Panc1 (cell line): Measurements from ENCODE around the gene NCKAP5L. TPM values are rescaled to one million over a fixed set of nuclear protein-coding genes. Genes with fewer than 3 reads are reported as not detected.
A peak's percentile ranks its signal among the peaks of the same experiment; 100 is the strongest.

Experiments used
- ATAC-seq: fragments of 200-7000 bp; cut with Tn5 transposase; 2 replicates; pipeline ENCODE4 v1.9.1; 2020; ENCODE audit warnings: mild to moderate bottlenecking, moderate library complexity
- BruUV-seq: library from RNA; stranded (reverse); fragments of 400-500 nt; replicated peaks from 2 replicates; lab custom pipeline; 2021; lab: Mats Ljungman, UMichigan
- CTCF ChIA-PET: fragments of 300-600 bp; sonication (Branson Sonifier 250); formaldehyde crosslinking; loops from one replicate; lab custom pipeline; 2022; ENCODE audit warnings: antibody characterized with exemption; lab: Charles Lee
- POLR2A ChIA-PET: fragments of 300-600 bp; sonication (Branson Sonifier 250); formaldehyde crosslinking; loops from one replicate; lab custom pipeline; 2022; ENCODE audit warnings: antibody characterized with exemption; lab: Charles Lee
- DNase-seq: peaks from one replicate; pipeline ENCODE4 v3.0.0-alpha.2; 2010; ENCODE audit warnings: low read depth, low spot score
- H3K27ac ChIP-seq: 2 replicates; pipeline ENCODE4 v1.5.1; 2011; ENCODE audit warnings: mild to moderate bottlenecking, low read length, inconsistent platforms
- H3K27me3 ChIP-seq: fragments of 200-500 bp; sonication (Bioruptor generic); 2 replicates; pipeline ENCODE4 v1.6.0; 2014; ENCODE audit warnings: low read length, inconsistent platforms; ENCODE audit not compliant: control insufficient read depth, insufficient read depth
- H3K36me3 ChIP-seq: fragments of 200-500 bp; sonication (Bioruptor generic); 2 replicates; pipeline ENCODE4 v1.5.1; 2014; ENCODE audit warnings: inconsistent platforms, mild to moderate bottlenecking, low read length, moderate library complexity; ENCODE audit not compliant: control insufficient read depth, insufficient read depth
- H3K4me1 ChIP-seq: 2 replicates; pipeline ENCODE4 v1.5.1; 2011; ENCODE audit warnings: inconsistent platforms, mild to moderate bottlenecking, low read length, moderate library complexity; ENCODE audit not compliant: control insufficient read depth, insufficient read depth
- H3K4me3 ChIP-seq, 2 experiments: 2 replicates each; pipeline ENCODE4 v1.5.1; 2011 to 2012; ENCODE audit warnings: low read depth in 2 of 2, low read length in 2 of 2, mild to moderate bottlenecking in 2 of 2, inconsistent platforms in 1 of 2, moderate library complexity in 1 of 2
- H3K9me3 ChIP-seq: fragments of 200-500 bp; sonication (Bioruptor generic); 2 replicates; pipeline ENCODE4 v1.5.1; 2014; ENCODE audit warnings: low read depth, mild to moderate bottlenecking, inconsistent platforms, low read length, moderate library complexity; ENCODE audit not compliant: control insufficient read depth, insufficient read depth
- CTCF ChIP-seq: fragments of 450-650 bp; IDR thresholded peaks from 2 replicates; pipeline ENCODE4 v1.5.1; 2017; ENCODE audit warnings: mild to moderate bottlenecking
- POLR2AphosphoS5 ChIP-seq: IDR thresholded peaks from 2 replicates; pipeline ENCODE4 v1.6.1; 2012; ENCODE audit warnings: mild to moderate bottlenecking, low read depth, low read length, moderate library complexity
- REST ChIP-seq, 2 experiments: IDR thresholded peaks; 2 replicates each; pipeline ENCODE4 v1.6.1; 2011 to 2012; ENCODE audit warnings: low read depth in 2 of 2, control low read depth in 1 of 2, low read length in 1 of 2, mild to moderate bottlenecking in 1 of 2, moderate library complexity in 1 of 2; ENCODE audit not compliant: insufficient read depth in 1 of 2
- SIN3A ChIP-seq: IDR thresholded peaks from 2 replicates; pipeline ENCODE4 v1.6.1; 2012; ENCODE audit warnings: low read depth, mild to moderate bottlenecking, low read length, moderate library complexity, borderline replicate concordance; ENCODE audit not compliant: insufficient read depth
- TCF7L2 ChIP-seq: IDR thresholded peaks from 2 replicates; pipeline ENCODE4 v1.6.1; 2011; ENCODE audit warnings: mild to moderate bottlenecking, low read depth, low read length, inconsistent platforms
- in situ Hi-C: cut with HindIII; loops from 2 replicates; pipeline ENCODE4 v1.10.0; 2016; ENCODE audit warnings: low sequenced_read_pairs, low pct_unique_long_range_greater_than_20kb
- intact Hi-C: fragments of 100-400 bp; cut with micrococcal nuclease; formaldehyde crosslinking; loops from one replicate; pipeline ENCODE4 v1.10.0; 2022; ENCODE audit not compliant: unreplicated experiment
- total RNA-seq: library from RNA; stranded (reverse); gene quantifications from one replicate; pipeline ENCODE4 v1.2.1, GENCODE V29; 2021; ENCODE audit not compliant: unreplicated experiment

NCKAP5L gene
- total RNA-seq, 1 experiment from 2014 or later, result 17.3 TPM

- Histone ChIP-seq H3K4me1 (peaks cover 14% of the 10 kb centered on the region), H3K4me3 (no peak overlapping the region), H3K9me3 (no peaks in the 10 kb centered on the region), H3K27ac (no peak overlapping the region), H3K27me3 (no peaks in the 10 kb centered on the region), H3K36me3 (0 out of 2 replicates have a peak, but pooled peaks cover 3% of the 10 kb centered on the region)
- intact Hi-C loops, result no loop called here
- no peak for TF ChIP-seq CTCF
- TF ChIP-seq REST (IDR thresholded peaks at IDR 0.05; ENCODE audit: insufficient read depth in 1 of 2, low read depth in 2 of 2, low read length in 1 of 2), result no peak
- no peak for TF ChIP-seq SIN3A
- no peak for TF ChIP-seq TCF7L2
- TF ChIP-seq POLR2AphosphoS5, result no peak
- ATAC-seq (no peak), DNase-seq (no peak)
- CTCF ChIA-PET, result no interaction called here
- BruUV-seq, result no TSS peak
- in situ Hi-C loops, result no loop called here
- POLR2A ChIA-PET, result no interaction called here
Observed at GRCh38 chr12:49831717-49832116, 3.5 kb upstream of the NCKAP5L start.

GRCh38 chr12:49827401-49828099, 663 bp downstream of the NCKAP5L start:
- Histone ChIP-seq H3K9me3 (no peaks in the 10 kb centered on the region), H3K4me1 (peaks cover 21% of the 10 kb centered on the region), H3K27ac (peak overlapping the region; percentile 83), H3K36me3 (0 out of 2 replicates have a peak, but pooled peaks cover 3% of the 10 kb centered on the region), H3K27me3 (no peaks in the 10 kb centered on the region), H3K4me3 (peak overlapping the region; percentile 65 to 67)
- TF ChIP-seq SIN3A (peak; percentile 19), TCF7L2 (no peak)
- no TSS peak for BruUV-seq
- ChIA-PET POLR2A (interaction anchor here (0.6 to 0.8 kb wide), 3 partner anchors 13 to 274 kb away, joined by 3 to 12 read pairs (median 5); no protein-coding TSS in a partner anchor), CTCF (interaction anchor here (0.6 kb wide), 1 partner anchor 50 kb away, joined by 3 read pairs; no protein-coding TSS in a partner anchor)
- no peak for DNase-seq
- intact Hi-C loops, result no loop called here
- in situ Hi-C loops, result no loop called here
- peak; percentile 69 for ATAC-seq

GRCh38 chr12:49827051-49827400, 1.2 kb downstream of the NCKAP5L start:
- no peak for DNase-seq
- TF ChIP-seq TCF7L2, result no peak
- TF ChIP-seq SIN3A, result no peak
- no peak for TF ChIP-seq REST (IDR thresholded peaks at IDR 0.05; ENCODE audit: insufficient read depth in 1 of 2, low read depth in 2 of 2, low read length in 1 of 2)
- no peak for TF ChIP-seq POLR2AphosphoS5
- no peak for TF ChIP-seq CTCF
- in situ Hi-C loops, result no loop called here
- ATAC-seq, result no peak
- POLR2A ChIA-PET, result no interaction called here
- Histone ChIP-seq H3K27me3 (no peaks in the 10 kb centered on the region), H3K9me3 (no peaks in the 10 kb centered on the region), H3K36me3 (0 out of 2 replicates have a peak, but pooled peaks cover 3% of the 10 kb centered on the region), H3K4me1 (peaks cover 21% of the 10 kb centered on the region), H3K27ac (peak overlapping the region; percentile 83), H3K4me3 (peak overlapping the region; percentile 65 to 67)
- intact Hi-C loops, result no loop called here
- CTCF ChIA-PET, result interaction anchor here (0.6 kb wide), 1 partner anchor 49 kb away, joined by 3 read pairs; no protein-coding TSS in a partner anchor
- no TSS peak for BruUV-seq
